Measurements from ENCODE around the gene PRMT3.

The PRMT3 gene

GRCh38 chr11:20403059-20403458, 15.5 kb downstream of the PRMT3 start (continued):
- no peak for TF ChIP-seq KLF1 (tag by site-specific recombination; IDR thresholded peaks at IDR 0.05)
- TF ChIP-seq ZNF585B (tag by site-specific recombination; IDR thresholded peaks at IDR 0.05), result no peak
- TF ChIP-seq REST (tag by site-specific recombination; IDR thresholded peaks at IDR 0.05), result no peak
- TF ChIP-seq, protein P1, sequence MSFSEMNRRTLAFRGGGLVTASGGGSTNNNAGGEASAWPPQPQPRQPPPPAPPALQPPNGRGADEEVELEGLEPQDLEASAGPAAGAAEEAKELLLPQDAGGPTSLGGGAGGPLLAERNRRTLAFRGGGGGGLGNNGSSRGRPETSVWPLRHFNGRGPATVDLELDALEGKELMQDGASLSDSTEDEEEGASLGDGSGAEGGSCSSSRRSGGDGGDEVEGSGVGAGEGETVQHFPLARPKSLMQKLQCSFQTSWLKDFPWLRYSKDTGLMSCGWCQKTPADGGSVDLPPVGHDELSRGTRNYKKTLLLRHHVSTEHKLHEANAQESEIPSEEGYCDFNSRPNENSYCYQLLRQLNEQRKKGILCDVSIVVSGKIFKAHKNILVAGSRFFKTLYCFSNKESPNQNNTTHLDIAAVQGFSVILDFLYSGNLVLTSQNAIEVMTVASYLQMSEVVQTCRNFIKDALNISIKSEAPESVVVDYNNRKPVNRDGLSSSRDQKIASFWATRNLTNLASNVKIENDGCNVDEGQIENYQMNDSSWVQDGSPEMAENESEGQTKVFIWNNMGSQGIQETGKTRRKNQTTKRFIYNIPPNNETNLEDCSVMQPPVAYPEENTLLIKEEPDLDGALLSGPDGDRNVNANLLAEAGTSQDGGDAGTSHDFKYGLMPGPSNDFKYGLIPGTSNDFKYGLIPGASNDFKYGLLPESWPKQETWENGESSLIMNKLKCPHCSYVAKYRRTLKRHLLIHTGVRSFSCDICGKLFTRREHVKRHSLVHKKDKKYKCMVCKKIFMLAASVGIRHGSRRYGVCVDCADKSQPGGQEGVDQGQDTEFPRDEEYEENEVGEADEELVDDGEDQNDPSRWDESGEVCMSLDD (tag by site-specific recombination; IDR thresholded peaks at IDR 0.05), result no peak
- TF ChIP-seq ZNF549 (tag by site-specific recombination; IDR thresholded peaks at IDR 0.05), result no peak
- TF ChIP-seq ZIC2 (tag by site-specific recombination; IDR thresholded peaks at IDR 0.05), result no peak
- no peak for TF ChIP-seq ZNF596 (tag by site-specific recombination; IDR thresholded peaks at IDR 0.05)
- TF ChIP-seq ZNF132 (tag by site-specific recombination; IDR thresholded peaks at IDR 0.05; ENCODE audit: borderline replicate concordance), result no peak

- Histone ChIP-seq H3K27ac (ENCODE audit: extremely low read depth, low read depth, low read length) (no peak overlapping the region), H3K4me3 (ENCODE audit: low read depth, low read length) (no peak overlapping the region), H3K36me3 (ENCODE audit: control insufficient read depth in 2 of 2, insufficient read depth in 1 of 2, low read length in 2 of 2) (peaks cover 10 to 46% of the 10 kb centered on the region in 2 experiments), H3K9me3 (ENCODE audit: control insufficient read depth, insufficient read depth, low read depth, low read length) (no peaks in the 10 kb centered on the region), H3K4me1 (ENCODE audit: control insufficient read depth, insufficient read depth, low read length) (no peaks in the 10 kb centered on the region)
- no peak for TF ChIP-seq ZNF629 (tag by site-specific recombination; IDR thresholded peaks at IDR 0.05)
- TF ChIP-seq ZNF645 (tag by site-specific recombination; IDR thresholded peaks at IDR 0.05), result no peak
- no peak for TF ChIP-seq TCF7L2 (IDR thresholded peaks at IDR 0.05; ENCODE audit: borderline replicate concordance, low read depth, low read length)
- no peak for TF ChIP-seq RBAK (tag by site-specific recombination; IDR thresholded peaks at IDR 0.05)
- no peak for TF ChIP-seq ZNF133 (tag by site-specific recombination; IDR thresholded peaks at IDR 0.05)
- TF ChIP-seq YY2 (tag by site-specific recombination; IDR thresholded peaks at IDR 0.05), result no peak
- TF ChIP-seq PATZ1 (tag by site-specific recombination; IDR thresholded peaks at IDR 0.05), result no peak
- no peak for TF ChIP-seq ZNF555 (tag by site-specific recombination; conservative IDR thresholded peaks at IDR 0.05)
- TF ChIP-seq ZFP37 (tag by site-specific recombination; IDR thresholded peaks at IDR 0.05), result no peak
- TF ChIP-seq ZSCAN23 (tag by site-specific recombination; IDR thresholded peaks at IDR 0.05), result no peak
- no peak for TF ChIP-seq ZNF623 (tag by site-specific recombination; IDR thresholded peaks at IDR 0.05)
- no peak for TF ChIP-seq ZNF341 (tag by site-specific recombination; IDR thresholded peaks at IDR 0.05; ENCODE audit: low read depth)
- TF ChIP-seq ZNF677 (tag by site-specific recombination; IDR thresholded peaks at IDR 0.05), result no peak
- no peak for TF ChIP-seq ZNF132 (tag by site-specific recombination; IDR thresholded peaks at IDR 0.05; ENCODE audit: borderline replicate concordance)
- TF ChIP-seq, protein P2, sequence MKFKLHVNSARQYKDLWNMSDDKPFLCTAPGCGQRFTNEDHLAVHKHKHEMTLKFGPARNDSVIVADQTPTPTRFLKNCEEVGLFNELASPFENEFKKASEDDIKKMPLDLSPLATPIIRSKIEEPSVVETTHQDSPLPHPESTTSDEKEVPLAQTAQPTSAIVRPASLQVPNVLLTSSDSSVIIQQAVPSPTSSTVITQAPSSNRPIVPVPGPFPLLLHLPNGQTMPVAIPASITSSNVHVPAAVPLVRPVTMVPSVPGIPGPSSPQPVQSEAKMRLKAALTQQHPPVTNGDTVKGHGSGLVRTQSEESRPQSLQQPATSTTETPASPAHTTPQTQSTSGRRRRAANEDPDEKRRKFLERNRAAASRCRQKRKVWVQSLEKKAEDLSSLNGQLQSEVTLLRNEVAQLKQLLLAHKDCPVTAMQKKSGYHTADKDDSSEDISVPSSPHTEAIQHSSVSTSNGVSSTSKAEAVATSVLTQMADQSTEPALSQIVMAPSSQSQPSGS (tag by site-specific recombination; IDR thresholded peaks at IDR 0.05; ENCODE audit: low read depth), result no peak
- no peak for TF ChIP-seq MZF1 (tag by site-specific recombination; IDR thresholded peaks at IDR 0.05; ENCODE audit: borderline replicate concordance)
- TF ChIP-seq ZNF169 (tag by site-specific recombination; IDR thresholded peaks at IDR 0.05), result no peak
- ChIA-PET CTCF (interaction anchor here (0.5 to 1.4 kb wide), 2 partner anchors 9 to 242 kb away, joined by 3 to 8 read pairs; no protein-coding TSS in a partner anchor), POLR2A (no interaction called here)
Measured at GRCh38 chr11:20406484-20406883, 19.0 kb downstream of the PRMT3 start.
